Breast epithelium (tissue), 3 donors: ENCODE results near the gene CTTNBP2.

Experiments
- CTCF ChIP-seq, 3 donors: fragments of 450-650 bp; IDR thresholded peaks; one replicate each; pipeline ENCODE4 v1.5.1; 2016 to 2017; ENCODE audit warnings: antibody characterized with exemption in 3 of 3, mild to moderate bottlenecking in 3 of 3, moderate library complexity in 3 of 3
- POLR2A ChIP-seq: fragments of 450-650 bp; IDR thresholded peaks from one replicate; pipeline ENCODE4 v1.6.1; 2016; ENCODE audit warnings: antibody characterized with exemption, mild to moderate bottlenecking, moderate library complexity
- POLR2AphosphoS5 ChIP-seq, 3 donors: sonication (generic); formaldehyde crosslinking; IDR thresholded peaks; one replicate each; pipeline ENCODE4 v1.6.1; 2017; ENCODE audit warnings: antibody characterized with exemption in 3 of 3

GRCh38 chr7:117907049-117907640 lies 33.9 kb upstream of the CTTNBP2 start:
- TF ChIP-seq CTCF (IDR thresholded peaks at IDR 0.05) (no peak), POLR2A (no peak), POLR2AphosphoS5 (IDR thresholded peaks at IDR 0.05) (no peak)
